AG04450 (cell line): Measurements from ENCODE around the gene ME2. TPM values are rescaled to one million over a fixed set of nuclear protein-coding genes. Genes with fewer than 3 reads are reported as not detected.

Source experiments
- CTCF ChIA-PET: fragments of 300-600, 350-600 bp; formaldehyde crosslinking; extraction: SDS; loops from one replicate; lab custom pipeline; 2022; ENCODE audit warnings: antibody characterized with exemption, inconsistent platforms; lab: Charles Lee
- POLR2A ChIA-PET: fragments of 350-600 bp; formaldehyde crosslinking; extraction: SDS; loops from one replicate; lab custom pipeline; 2021; ENCODE audit warnings: antibody characterized with exemption, inconsistent platforms; lab: Yijun Ruan, JAX
- DNase-seq: peaks from one replicate; pipeline ENCODE4 v3.0.0-alpha.2; 2011; ENCODE audit warnings: low read depth, low spot score
- H3K27ac ChIP-seq: one replicate; pipeline ENCODE4 v1.5.1; 2012; ENCODE audit warnings: low read depth, low read length, control low read depth
- H3K27me3 ChIP-seq: one replicate; pipeline ENCODE4 v1.6.0; 2012; ENCODE audit warnings: low read length; ENCODE audit not compliant: control insufficient read depth, insufficient read depth
- H3K4me3 ChIP-seq: 2 replicates; pipeline ENCODE4 v1.5.1; 2011; ENCODE audit warnings: mild to moderate bottlenecking, low read depth, low read length, control low read depth
- H3K9me3 ChIP-seq: 2 replicates; pipeline ENCODE4 v1.5.1; 2012; ENCODE audit warnings: low read length; ENCODE audit not compliant: control insufficient read depth, insufficient read depth
- CTCF ChIP-seq: IDR thresholded peaks from 2 replicates; pipeline ENCODE4 v1.5.1; 2011; ENCODE audit warnings: low read depth, low read length, control low read depth, inconsistent platforms
- polyA plus RNA-seq: library from polyadenylated mRNA; depleted of rRNA; stranded (reverse); fragments of >200 nt; gene quantifications from 2 replicates; pipeline ENCODE4 v1.2.3, GENCODE V29; 2011

ME2 gene
- polyA plus RNA-seq, 1 experiment = 51.3 TPM

DNA sequence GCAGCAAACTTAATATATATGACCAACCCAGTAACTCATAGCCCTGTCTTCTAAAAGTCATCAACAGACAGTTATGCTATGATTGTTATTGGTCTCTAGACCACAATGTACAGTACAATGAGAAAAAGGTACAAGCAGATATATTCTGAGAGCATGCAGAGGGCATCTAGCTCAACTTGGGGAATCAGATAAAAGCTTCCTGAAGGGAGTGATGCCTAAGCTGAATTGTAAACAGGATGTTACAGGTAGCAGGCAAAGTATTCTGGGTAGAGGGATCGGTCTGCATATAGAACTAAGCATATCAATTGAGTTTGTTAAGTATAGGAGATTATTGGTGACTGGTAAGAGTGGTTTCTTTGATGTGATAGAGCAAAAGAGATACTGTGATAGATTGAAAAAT is 30.3 kb downstream of the ME2 start:
- TF ChIP-seq CTCF = no peak
- Histone ChIP-seq H3K27ac (no peak overlapping the region), H3K9me3 (peaks cover 8% of the 10 kb centered on the region), H3K4me3 (no peak overlapping the region), H3K27me3 (no peaks in the 10 kb centered on the region)
- POLR2A ChIA-PET = no interaction called here
- CTCF ChIA-PET = no interaction called here
- no peak for DNase-seq

DNA sequence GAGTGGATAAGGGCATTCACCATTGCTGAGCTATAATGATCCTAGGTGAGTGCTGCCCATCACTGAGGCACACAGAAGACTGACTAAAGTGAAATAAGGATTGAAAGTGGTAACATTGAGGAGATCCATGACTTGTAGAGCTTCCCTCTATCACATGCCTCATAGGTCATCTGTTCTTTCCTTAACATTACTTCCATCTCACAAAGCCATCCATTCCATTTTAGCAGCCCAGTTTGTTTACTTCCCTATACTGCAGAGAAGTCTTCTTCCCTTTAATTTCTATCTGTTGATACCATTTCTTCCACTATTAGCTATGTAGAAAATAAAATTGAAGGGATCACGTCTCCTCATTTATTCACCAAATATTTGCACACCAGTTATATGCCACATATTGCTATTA is 32.1 kb downstream of the ME2 start:
- Histone ChIP-seq H3K27ac (no peak overlapping the region), H3K4me3 (no peak overlapping the region), H3K9me3 (peaks cover 8% of the 10 kb centered on the region), H3K27me3 (no peaks in the 10 kb centered on the region)
- POLR2A ChIA-PET = no interaction called here
- no peak for DNase-seq
- CTCF ChIA-PET = no interaction called here
- TF ChIP-seq CTCF = no peak

GRCh38 chr18:50917021-50917420 is 38.1 kb downstream of the ME2 start:
- no peak for DNase-seq
- H3K27me3 ChIP-seq = no peaks in the 10 kb centered on the region
- H3K4me3 ChIP-seq = no peak overlapping the region
- no peak for TF ChIP-seq CTCF
- no peaks in the 10 kb centered on the region for H3K9me3 ChIP-seq
- CTCF ChIA-PET = no interaction called here
- no peak overlapping the region for H3K27ac ChIP-seq
- POLR2A ChIA-PET = no interaction called here

DNA sequence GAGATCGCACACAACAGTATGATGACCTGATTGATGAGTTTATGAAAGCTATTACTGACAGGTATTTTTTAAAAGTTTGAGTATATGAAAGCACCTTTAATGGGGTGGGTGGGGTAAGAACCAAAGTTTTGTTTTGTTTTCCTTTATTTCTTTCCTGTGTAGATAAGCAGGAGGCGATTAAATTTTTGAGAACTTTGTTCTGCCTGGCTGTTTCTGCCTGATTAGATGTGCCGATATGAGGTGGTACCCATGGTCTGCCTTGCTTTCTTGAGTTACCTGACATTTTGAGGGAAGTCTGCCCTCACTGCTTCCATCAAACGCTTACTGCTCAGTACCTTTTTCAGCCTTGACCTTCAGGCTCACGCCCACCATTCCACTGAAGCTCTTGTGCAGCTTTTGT is 39.2 kb downstream of the ME2 start:
- POLR2A ChIA-PET = no interaction called here
- Histone ChIP-seq H3K9me3 (no peaks in the 10 kb centered on the region), H3K4me3 (no peak overlapping the region), H3K27ac (no peak overlapping the region), H3K27me3 (no peaks in the 10 kb centered on the region)
- no peak for DNase-seq
- no peak for TF ChIP-seq CTCF
- CTCF ChIA-PET = no interaction called here

DNA sequence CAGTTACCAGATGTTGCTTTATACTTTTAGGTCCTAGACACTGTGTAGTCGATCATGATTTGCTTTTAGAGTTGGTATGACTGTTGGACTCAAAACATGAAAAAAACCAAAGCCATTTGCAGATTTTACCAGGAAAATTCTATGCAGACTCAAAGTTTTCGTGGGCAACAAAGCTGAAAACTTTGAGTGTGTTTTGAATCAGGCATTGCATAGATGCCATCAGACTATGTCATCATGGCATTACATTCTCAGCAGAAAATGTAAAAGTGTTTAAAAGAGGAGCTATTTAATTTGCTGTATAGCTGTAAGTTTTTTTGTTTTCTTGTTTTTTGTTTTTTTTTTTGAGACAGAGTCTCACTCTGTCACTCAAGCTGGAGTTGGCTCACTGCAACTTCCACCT is 45.5 kb downstream of the ME2 start:
- no peak for DNase-seq
- no peak for TF ChIP-seq CTCF
- ChIA-PET POLR2A (interaction anchor here (1.3 kb wide), 1 partner anchor 44 kb away, joined by 3 read pairs; the partner anchor contains the start of gene ELAC1), CTCF (interaction anchor here (1.0 kb wide), 1 partner anchor 83 kb away, joined by 3 read pairs; no protein-coding TSS in a partner anchor)
- no peak overlapping the region for H3K4me3 ChIP-seq
- H3K27me3 ChIP-seq = no peaks in the 10 kb centered on the region
- no peaks in the 10 kb centered on the region for H3K9me3 ChIP-seq
- no peak overlapping the region for H3K27ac ChIP-seq
